GM18498 (cell line): ENCODE results near the gene DMRT1.

ENCODE experiments used
- ATAC-seq: cut with Tn5 transposase; IDR thresholded peaks from one replicate; pipeline ENCODE4 v1.9.1; 2021; ENCODE audit warnings: mild to moderate bottlenecking, moderate library complexity; ENCODE audit not compliant: unreplicated experiment

DMRT1 gene

GRCh38 chr9:920927-921326, 79.4 kb downstream of the DMRT1 start:
- no peak for ATAC-seq

- ATAC-seq, result no peak
Measured at GRCh38 chr9:922171-922570, 80.7 kb downstream of the DMRT1 start.

GRCh38 chr9:922731-923130, 81.2 kb downstream of the DMRT1 start:
- no peak for ATAC-seq

- no peak for ATAC-seq
Measured at GRCh38 chr9:926976-927375, 85.5 kb downstream of the DMRT1 start.

- ATAC-seq, result no peak
Measured at GRCh38 chr9:928363-929042, 87.0 kb downstream of the DMRT1 start.

- ATAC-seq, result no peak
Measured at GRCh38 chr9:929719-930118, 88.2 kb downstream of the DMRT1 start.

- no peak for ATAC-seq
Measured at GRCh38 chr9:933356-933755, 91.9 kb downstream of the DMRT1 start.

GRCh38 chr9:935348-935965, 94.0 kb downstream of the DMRT1 start:
- ATAC-seq, result no peak

GRCh38 chr9:942805-943580, 101.5 kb downstream of the DMRT1 start:
- ATAC-seq, result no peak

- ATAC-seq, result no peak
Measured at GRCh38 chr9:947985-948384, 106.5 kb downstream of the DMRT1 start.

GRCh38 chr9:948497-948896, 107.0 kb downstream of the DMRT1 start:
- ATAC-seq, result no peak

GRCh38 chr9:950139-950538, 108.6 kb downstream of the DMRT1 start:
- no peak for ATAC-seq

GRCh38 chr9:952546-952945, 111.0 kb downstream of the DMRT1 start:
- ATAC-seq, result no peak

GRCh38 chr9:959105-959504, 117.6 kb downstream of the DMRT1 start:
- ATAC-seq, result no peak

- no peak for ATAC-seq
Measured at GRCh38 chr9:959914-960313, 118.4 kb downstream of the DMRT1 start.

- ATAC-seq, result no peak
Measured at GRCh38 chr9:962023-962422, 120.5 kb downstream of the DMRT1 start.

- no peak for ATAC-seq
Measured at GRCh38 chr9:965497-965896, 124.0 kb downstream of the DMRT1 start.

GRCh38 chr9:966870-967269, 125.4 kb downstream of the DMRT1 start:
- no peak for ATAC-seq

- no peak for ATAC-seq
Measured at GRCh38 chr9:967436-967835, 125.9 kb downstream of the DMRT1 start.

GRCh38 chr9:967903-968641, 126.6 kb downstream of the DMRT1 start:
- no peak for ATAC-seq
